NCI-H187 (cell line): ENCODE measurements around the gene SLC24A5.

ENCODE experiments used
- DNase-seq, 2 experiments: peaks; one replicate each; lab custom pipeline; 2025; lab: John Stamatoyannopoulos, UW

The SLC24A5 gene

GRCh38 chr15:48112242-48112641 lies 8.5 kb upstream of the SLC24A5 start:
- no peak for DNase-seq

GRCh38 chr15:48119277-48119676 lies 1.5 kb upstream of the SLC24A5 start:
- no peak for DNase-seq

- no peak for DNase-seq
Measured at GRCh38 chr15:48121849-48122248, 1.1 kb downstream of the SLC24A5 start.

- no peak for DNase-seq
Measured at GRCh38 chr15:48126667-48127355, 6.0 kb downstream of the SLC24A5 start.

GRCh38 chr15:48131324-48131723 lies 10.5 kb downstream of the SLC24A5 start:
- no peak for DNase-seq

- no peak for DNase-seq
Measured at GRCh38 chr15:48132874-48133273, 12.1 kb downstream of the SLC24A5 start.

GRCh38 chr15:48143856-48144255 lies 23.1 kb downstream of the SLC24A5 start:
- no peak for DNase-seq

- no peak for DNase-seq
Measured at GRCh38 chr15:48144889-48145288, 24.1 kb downstream of the SLC24A5 start.

- no peak for DNase-seq
Measured at GRCh38 chr15:48145923-48146322, 25.1 kb downstream of the SLC24A5 start.

GRCh38 chr15:48147358-48147757 lies 26.6 kb downstream of the SLC24A5 start:
- no peak for DNase-seq

GRCh38 chr15:48149858-48150257 lies 29.1 kb downstream of the SLC24A5 start:
- DNase-seq: no peak

GRCh38 chr15:48153526-48153925 lies 32.7 kb downstream of the SLC24A5 start:
- DNase-seq: no peak

GRCh38 chr15:48168616-48169015 lies 47.8 kb downstream of the SLC24A5 start:
- no peak for DNase-seq

GRCh38 chr15:48170981-48171380 lies 50.2 kb downstream of the SLC24A5 start:
- no peak for DNase-seq

- no peak for DNase-seq
Measured at GRCh38 chr15:48175126-48175525, 54.3 kb downstream of the SLC24A5 start.

- no peak for DNase-seq
Measured at GRCh38 chr15:48176112-48176511, 55.3 kb downstream of the SLC24A5 start.

- no peak for DNase-seq
Measured at GRCh38 chr15:48176957-48177356, 56.2 kb downstream of the SLC24A5 start.

GRCh38 chr15:48177383-48177765 lies 56.6 kb downstream of the SLC24A5 start:
- DNase-seq: no peak

- DNase-seq: peak in 1 of 2 experiments; percentile 25
Measured at GRCh38 chr15:48177766-48178647, 57.2 kb downstream of the SLC24A5 start, which contains the start of gene MYEF2. MYEF2 (minus strand) TSS chr15:48178295; CDS start chr15:48178237, 58 bp downstream.

- no peak for DNase-seq
Measured at GRCh38 chr15:48178648-48178931, 57.8 kb downstream of the SLC24A5 start.

- no peak for DNase-seq
Measured at GRCh38 chr15:48182749-48183148, 62.0 kb downstream of the SLC24A5 start.

GRCh38 chr15:48185529-48185928 lies 64.7 kb downstream of the SLC24A5 start:
- DNase-seq: no peak

- DNase-seq: no peak
Measured at GRCh38 chr15:48186271-48186670, 65.5 kb downstream of the SLC24A5 start.
